GM23338 (cell line): Measurements from ENCODE around the gene BCORL1.

Source experiments
- CREB1 ChIP-seq: fragments of 250-450 bp; sonication (Bioruptor Pico); IDR thresholded peaks from 2 replicates; pipeline ENCODE4 v1.5.0; 2020; ENCODE audit warnings: low read depth, mild to moderate bottlenecking, moderate library complexity
- CTCF ChIP-seq, 2 experiments: fragments of 200-600 bp in 1 of 2; sonication (generic) in 1 of 2; conservative IDR thresholded peaks; 2 replicates each; pipeline versions ENCODE4 v1.5.1 to v1.6.1; 2016 to 2017; ENCODE audit warnings: antibody characterized with exemption in 2 of 2, low read depth in 2 of 2, mild to moderate bottlenecking in 2 of 2, moderate library complexity in 1 of 2
- ETS1 ChIP-seq: IDR thresholded peaks from 2 replicates; pipeline ENCODE4 v1.6.1; 2016; ENCODE audit warnings: antibody characterized with exemption
- EZH2 ChIP-seq: fragments of 200-600 bp; sonication (generic); IDR thresholded peaks from one replicate; pipeline ENCODE4 v1.8.0; 2017; ENCODE audit warnings: antibody characterized with exemption, mild to moderate bottlenecking, low read depth; ENCODE audit not compliant: unreplicated experiment
- EZH2phosphoT487 ChIP-seq: fragments of 200-600 bp; sonication (generic); IDR thresholded peaks from one replicate; pipeline ENCODE4 v1.8.1; 2018; ENCODE audit warnings: antibody characterized with exemption; ENCODE audit not compliant: unreplicated experiment
- POLR2AphosphoS5 ChIP-seq: IDR thresholded peaks from 2 replicates; pipeline ENCODE4 v1.6.1; 2016; ENCODE audit warnings: antibody characterized with exemption, low read depth
- ZNF331 ChIP-seq: fragments of 250-450 bp; sonication (Bioruptor Pico); IDR thresholded peaks from 2 replicates; pipeline ENCODE4 v1.5.0; 2020; ENCODE audit warnings: low read depth, mild to moderate bottlenecking, moderate library complexity
- TF ChIP-seq, protein P1 (sequence below): IDR thresholded peaks from one replicate; pipeline ENCODE4 v1.6.1; 2018; ENCODE audit warnings: antibody characterized with exemption; ENCODE audit not compliant: unreplicated experiment
- TF ChIP-seq, protein P2 (sequence below): fragments of 250-450 bp; sonication (Bioruptor Pico); IDR thresholded peaks from 2 replicates; pipeline ENCODE4 v1.5.0; 2020; ENCODE audit warnings: mild to moderate bottlenecking, moderate library complexity

GRCh38 chrX:130090364-130090763, 107.9 kb downstream of the BCORL1 start:
- TF ChIP-seq CTCF (conservative IDR thresholded peaks at IDR 0.05; ENCODE audit: low read depth in 2 of 2) (no peak), POLR2AphosphoS5 (no peak), EZH2 (no peak), CREB1 (CRISPR knock-in tag) (no peak), EZH2phosphoT487 (no peak), ZNF331 (CRISPR knock-in tag) (no peak), ETS1 (no peak)
- TF ChIP-seq, protein P1, sequence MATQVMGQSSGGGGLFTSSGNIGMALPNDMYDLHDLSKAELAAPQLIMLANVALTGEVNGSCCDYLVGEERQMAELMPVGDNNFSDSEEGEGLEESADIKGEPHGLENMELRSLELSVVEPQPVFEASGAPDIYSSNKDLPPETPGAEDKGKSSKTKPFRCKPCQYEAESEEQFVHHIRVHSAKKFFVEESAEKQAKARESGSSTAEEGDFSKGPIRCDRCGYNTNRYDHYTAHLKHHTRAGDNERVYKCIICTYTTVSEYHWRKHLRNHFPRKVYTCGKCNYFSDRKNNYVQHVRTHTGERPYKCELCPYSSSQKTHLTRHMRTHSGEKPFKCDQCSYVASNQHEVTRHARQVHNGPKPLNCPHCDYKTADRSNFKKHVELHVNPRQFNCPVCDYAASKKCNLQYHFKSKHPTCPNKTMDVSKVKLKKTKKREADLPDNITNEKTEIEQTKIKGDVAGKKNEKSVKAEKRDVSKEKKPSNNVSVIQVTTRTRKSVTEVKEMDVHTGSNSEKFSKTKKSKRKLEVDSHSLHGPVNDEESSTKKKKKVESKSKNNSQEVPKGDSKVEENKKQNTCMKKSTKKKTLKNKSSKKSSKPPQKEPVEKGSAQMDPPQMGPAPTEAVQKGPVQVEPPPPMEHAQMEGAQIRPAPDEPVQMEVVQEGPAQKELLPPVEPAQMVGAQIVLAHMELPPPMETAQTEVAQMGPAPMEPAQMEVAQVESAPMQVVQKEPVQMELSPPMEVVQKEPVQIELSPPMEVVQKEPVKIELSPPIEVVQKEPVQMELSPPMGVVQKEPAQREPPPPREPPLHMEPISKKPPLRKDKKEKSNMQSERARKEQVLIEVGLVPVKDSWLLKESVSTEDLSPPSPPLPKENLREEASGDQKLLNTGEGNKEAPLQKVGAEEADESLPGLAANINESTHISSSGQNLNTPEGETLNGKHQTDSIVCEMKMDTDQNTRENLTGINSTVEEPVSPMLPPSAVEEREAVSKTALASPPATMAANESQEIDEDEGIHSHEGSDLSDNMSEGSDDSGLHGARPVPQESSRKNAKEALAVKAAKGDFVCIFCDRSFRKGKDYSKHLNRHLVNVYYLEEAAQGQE: no peak
- TF ChIP-seq, protein P2, sequence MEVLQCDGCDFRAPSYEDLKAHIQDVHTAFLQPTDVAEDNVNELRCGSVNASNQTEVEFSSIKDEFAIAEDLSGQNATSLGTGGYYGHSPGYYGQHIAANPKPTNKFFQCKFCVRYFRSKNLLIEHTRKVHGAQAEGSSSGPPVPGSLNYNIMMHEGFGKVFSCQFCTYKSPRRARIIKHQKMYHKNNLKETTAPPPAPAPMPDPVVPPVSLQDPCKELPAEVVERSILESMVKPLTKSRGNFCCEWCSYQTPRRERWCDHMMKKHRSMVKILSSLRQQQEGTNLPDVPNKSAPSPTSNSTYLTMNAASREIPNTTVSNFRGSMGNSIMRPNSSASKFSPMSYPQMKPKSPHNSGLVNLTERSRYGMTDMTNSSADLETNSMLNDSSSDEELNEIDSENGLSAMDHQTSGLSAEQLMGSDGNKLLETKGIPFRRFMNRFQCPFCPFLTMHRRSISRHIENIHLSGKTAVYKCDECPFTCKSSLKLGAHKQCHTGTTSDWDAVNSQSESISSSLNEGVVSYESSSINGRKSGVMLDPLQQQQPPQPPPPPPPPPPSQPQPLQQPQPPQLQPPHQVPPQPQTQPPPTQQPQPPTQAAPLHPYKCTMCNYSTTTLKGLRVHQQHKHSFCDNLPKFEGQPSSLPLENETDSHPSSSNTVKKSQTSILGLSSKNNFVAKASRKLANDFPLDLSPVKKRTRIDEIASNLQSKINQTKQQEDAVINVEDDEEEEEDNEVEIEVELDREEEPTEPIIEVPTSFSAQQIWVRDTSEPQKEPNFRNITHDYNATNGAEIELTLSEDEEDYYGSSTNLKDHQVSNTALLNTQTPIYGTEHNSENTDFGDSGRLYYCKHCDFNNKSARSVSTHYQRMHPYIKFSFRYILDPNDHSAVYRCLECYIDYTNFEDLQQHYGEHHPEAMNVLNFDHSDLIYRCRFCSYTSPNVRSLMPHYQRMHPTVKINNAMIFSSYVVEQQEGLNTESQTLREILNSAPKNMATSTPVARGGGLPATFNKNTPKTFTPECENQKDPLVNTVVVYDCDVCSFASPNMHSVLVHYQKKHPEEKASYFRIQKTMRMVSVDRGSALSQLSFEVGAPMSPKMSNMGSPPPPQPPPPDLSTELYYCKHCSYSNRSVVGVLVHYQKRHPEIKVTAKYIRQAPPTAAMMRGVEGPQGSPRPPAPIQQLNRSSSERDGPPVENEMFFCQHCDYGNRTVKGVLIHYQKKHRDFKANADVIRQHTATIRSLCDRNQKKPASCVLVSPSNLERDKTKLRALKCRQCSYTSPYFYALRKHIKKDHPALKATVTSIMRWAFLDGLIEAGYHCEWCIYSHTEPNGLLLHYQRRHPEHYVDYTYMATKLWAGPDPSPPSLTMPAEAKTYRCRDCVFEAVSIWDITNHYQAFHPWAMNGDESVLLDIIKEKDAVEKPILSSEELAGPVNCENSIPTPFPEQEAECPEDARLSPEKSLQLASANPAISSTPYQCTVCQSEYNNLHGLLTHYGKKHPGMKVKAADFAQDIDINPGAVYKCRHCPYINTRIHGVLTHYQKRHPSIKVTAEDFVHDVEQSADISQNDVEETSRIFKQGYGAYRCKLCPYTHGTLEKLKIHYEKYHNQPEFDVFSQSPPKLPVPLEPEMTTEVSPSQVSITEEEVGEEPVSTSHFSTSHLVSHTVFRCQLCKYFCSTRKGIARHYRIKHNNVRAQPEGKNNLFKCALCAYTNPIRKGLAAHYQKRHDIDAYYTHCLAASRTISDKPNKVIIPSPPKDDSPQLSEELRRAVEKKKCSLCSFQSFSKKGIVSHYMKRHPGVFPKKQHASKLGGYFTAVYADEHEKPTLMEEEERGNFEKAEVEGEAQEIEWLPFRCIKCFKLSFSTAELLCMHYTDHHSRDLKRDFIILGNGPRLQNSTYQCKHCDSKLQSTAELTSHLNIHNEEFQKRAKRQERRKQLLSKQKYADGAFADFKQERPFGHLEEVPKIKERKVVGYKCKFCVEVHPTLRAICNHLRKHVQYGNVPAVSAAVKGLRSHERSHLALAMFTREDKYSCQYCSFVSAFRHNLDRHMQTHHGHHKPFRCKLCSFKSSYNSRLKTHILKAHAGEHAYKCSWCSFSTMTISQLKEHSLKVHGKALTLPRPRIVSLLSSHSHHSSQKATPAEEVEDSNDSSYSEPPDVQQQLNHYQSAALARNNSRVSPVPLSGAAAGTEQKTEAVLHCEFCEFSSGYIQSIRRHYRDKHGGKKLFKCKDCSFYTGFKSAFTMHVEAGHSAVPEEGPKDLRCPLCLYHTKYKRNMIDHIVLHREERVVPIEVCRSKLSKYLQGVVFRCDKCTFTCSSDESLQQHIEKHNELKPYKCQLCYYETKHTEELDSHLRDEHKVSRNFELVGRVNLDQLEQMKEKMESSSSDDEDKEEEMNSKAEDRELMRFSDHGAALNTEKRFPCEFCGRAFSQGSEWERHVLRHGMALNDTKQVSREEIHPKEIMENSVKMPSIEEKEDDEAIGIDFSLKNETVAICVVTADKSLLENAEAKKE (CRISPR knock-in tag): no peak
